Tongue (tissue), 2 donors: Measurements from ENCODE around the gene POMT2. TPM values are rescaled to one million over a fixed set of nuclear protein-coding genes. Genes with fewer than 3 reads are reported as not detected.
A peak's percentile ranks its signal among the peaks of the same experiment; 100 is the strongest.
"Not testable (repeated sequence)": the region's sequence is repeated elsewhere in the genome, so short reads cannot be mapped to it uniquely, and the experiment has no call there.

Experiments
- DNase-seq: peaks from one replicate; pipeline ENCODE4 v3.0.0-alpha.2; 2015
- total RNA-seq: library from RNA; depleted of rRNA; stranded (reverse); fragments of >200 nt; gene quantifications from one replicate; pipeline ENCODE4 v1.2.3, GENCODE V29; 2014

Gene POMT2
- 26.8 TPM for total RNA-seq

GRCh38 chr14:77320238-77320935 is at the start of gene POMT2:
TSS of gene POMT2 (minus strand) at chr14:77320883. CDS start at chr14:77320681, 202 bp downstream.
- peak; percentile 97 for DNase-seq

GRCh38 chr14:77369285-77369684 is 48.6 kb upstream of the POMT2 start:
- DNase-seq, result no peak

GRCh38 chr14:77364146-77364545 is 43.5 kb upstream of the POMT2 start:
- no peak for DNase-seq

- no peak for DNase-seq
These were observed 38.9 kb upstream of the POMT2 start for GRCh38 chr14:77359626-77360025.

GRCh38 chr14:77356899-77357298 is 36.2 kb upstream of the POMT2 start:
- DNase-seq, result no peak

GRCh38 chr14:77355811-77356210 is 35.1 kb upstream of the POMT2 start:
- no peak for DNase-seq

GRCh38 chr14:77353469-77354141 is 32.9 kb upstream of the POMT2 start:
- no peak for DNase-seq

- DNase-seq, result no peak
These were observed 27.1 kb upstream of the POMT2 start for GRCh38 chr14:77347751-77348150.

- DNase-seq, result no peak
These were observed 25.8 kb upstream of the POMT2 start for GRCh38 chr14:77346495-77346894.

- no peak for DNase-seq
These were observed 23.8 kb upstream of the POMT2 start for GRCh38 chr14:77344377-77344996.

GRCh38 chr14:77343662-77344061 is 23.0 kb upstream of the POMT2 start:
- DNase-seq, result no peak

- DNase-seq, result no peak
These were observed 22.2 kb upstream of the POMT2 start for GRCh38 chr14:77342726-77343397.

GRCh38 chr14:77340389-77340788 is 19.7 kb upstream of the POMT2 start:
- no peak for DNase-seq

GRCh38 chr14:77339407-77339806 is 18.7 kb upstream of the POMT2 start:
- DNase-seq, result no peak

GRCh38 chr14:77338302-77338701 is 17.6 kb upstream of the POMT2 start:
- no peak for DNase-seq

- DNase-seq, result no peak
These were observed 17.2 kb upstream of the POMT2 start for GRCh38 chr14:77337880-77338279.

- DNase-seq, result not testable (repeated sequence)
These were observed 16.6 kb upstream of the POMT2 start for GRCh38 chr14:77337255-77337654.

- no peak for DNase-seq
These were observed 14.9 kb upstream of the POMT2 start for GRCh38 chr14:77335576-77335975.

GRCh38 chr14:77329872-77330271 is 9.2 kb upstream of the POMT2 start:
- no peak for DNase-seq

GRCh38 chr14:77327111-77327510 is 6.4 kb upstream of the POMT2 start:
- no peak for DNase-seq

- no peak for DNase-seq
These were observed 5.0 kb upstream of the POMT2 start for GRCh38 chr14:77325746-77326094.

- DNase-seq, result no peak
These were observed 4.4 kb upstream of the POMT2 start for GRCh38 chr14:77324816-77325745.
